HepG2 (cell line): ENCODE results near the gene SLC9A8. TPM values are rescaled to one million over a fixed set of nuclear protein-coding genes. Genes with fewer than 3 reads are reported as not detected.

Experiments
- AHDC1 ChIP-seq: sonication (generic); formaldehyde crosslinking; IDR thresholded peaks from 2 replicates; pipeline ENCODE4 v1.5.1; 2020; ENCODE audit warnings: mild to moderate bottlenecking, missing genetic modification reagents, borderline replicate concordance
- BATF2 ChIP-seq: sonication (generic); formaldehyde crosslinking; IDR thresholded peaks from 2 replicates; pipeline ENCODE4 v1.8.0; 2022; ENCODE audit warnings: mild to moderate bottlenecking, missing genetic modification reagents, moderate library complexity
- CENPX ChIP-seq: sonication (generic); formaldehyde crosslinking; IDR thresholded peaks from 2 replicates; pipeline ENCODE4 v1.9.0; 2021; ENCODE audit warnings: mild to moderate bottlenecking, missing genetic modification reagents, moderate library complexity
- CHCHD3 ChIP-seq: sonication (generic); formaldehyde crosslinking; IDR thresholded peaks from 2 replicates; pipeline ENCODE4 v1.8.0; 2022; ENCODE audit warnings: mild to moderate bottlenecking, missing genetic modification reagents, moderate library complexity
- EHMT2 ChIP-seq: fragments of 200-600 bp; sonication (generic); IDR thresholded peaks from 2 replicates; pipeline ENCODE4 v1.7.0; 2017; ENCODE audit warnings: antibody characterized with exemption, low read depth, low read length, borderline replicate concordance
- HBP1 ChIP-seq: IDR thresholded peaks from 2 replicates; pipeline ENCODE4 v1.6.1; 2016; ENCODE audit warnings: low read depth, control low read depth
- HNRNPK ChIP-seq: fragments of 200-400 bp; formaldehyde crosslinking; IDR thresholded peaks from 2 replicates; pipeline ENCODE4 v1.6.1; 2018; ENCODE audit warnings: low read length, low read depth, moderate library complexity, mild to moderate bottlenecking; ENCODE audit not compliant: poor library complexity, severe bottlenecking
- LCORL ChIP-seq, 2 experiments: fragments of 450-650 bp in 1 of 2; sonication (generic) in 1 of 2; formaldehyde crosslinking in 1 of 2; IDR thresholded peaks; 2 replicates each; pipeline versions ENCODE4 v1.5.0 to v1.6.1; 2017 to 2020; ENCODE audit warnings: antibody characterized with exemption in 1 of 2, missing genetic modification reagents in 1 of 2
- NR2F2 ChIP-seq: IDR thresholded peaks from 2 replicates; pipeline ENCODE4 v1.6.1; 2012; ENCODE audit warnings: low read depth, inconsistent platforms, borderline replicate concordance
- ZBTB2 ChIP-seq: sonication (generic); formaldehyde crosslinking; IDR thresholded peaks from 2 replicates; pipeline ENCODE4 v1.8.0; 2022; ENCODE audit warnings: low read depth, missing genetic modification reagents
- ZFAT ChIP-seq: sonication (generic); formaldehyde crosslinking; conservative IDR thresholded peaks from 2 replicates; pipeline ENCODE4 v1.8.1; 2023; ENCODE audit warnings: missing genetic modification reagents, inconsistent platforms
- ZMYM2 ChIP-seq: sonication (generic); formaldehyde crosslinking; IDR thresholded peaks from 2 replicates; pipeline ENCODE4 v1.8.0; 2022; ENCODE audit warnings: mild to moderate bottlenecking, missing genetic modification reagents
- ZNF256 ChIP-seq: sonication (generic); formaldehyde crosslinking; conservative IDR thresholded peaks from 2 replicates; pipeline ENCODE4 v1.4.0; 2020; ENCODE audit warnings: missing genetic modification reagents
- ZNF276 ChIP-seq: sonication (generic); formaldehyde crosslinking; IDR thresholded peaks from 2 replicates; pipeline ENCODE4 v1.4.0; 2020; ENCODE audit warnings: mild to moderate bottlenecking, low read depth, missing genetic modification reagents
- ZNF296 ChIP-seq: sonication (generic); formaldehyde crosslinking; conservative IDR thresholded peaks from 2 replicates; pipeline ENCODE4 v1.5.0; 2020; ENCODE audit warnings: mild to moderate bottlenecking, missing genetic modification reagents
- ZNF766 ChIP-seq: sonication (generic); formaldehyde crosslinking; IDR thresholded peaks from 2 replicates; pipeline ENCODE4 v1.5.0; 2020; ENCODE audit warnings: missing genetic modification reagents, borderline replicate concordance
- ZNF850 ChIP-seq: sonication (generic); formaldehyde crosslinking; conservative IDR thresholded peaks from 2 replicates; pipeline ENCODE4 v1.9.0; 2021; ENCODE audit warnings: mild to moderate bottlenecking, missing genetic modification reagents
- ZSCAN20 ChIP-seq: sonication (generic); formaldehyde crosslinking; IDR thresholded peaks from 2 replicates; pipeline ENCODE4 v1.4.0; 2020; ENCODE audit warnings: missing genetic modification reagents, mild to moderate bottlenecking, borderline replicate concordance
- polyA plus RNA-seq, 8 experiments: library from polyadenylated mRNA; depleted of rRNA in 3 of 8; stranded (reverse) in 7 of 8; unstranded in 1 of 8; fragments of >200 nt; fragmentation: Illumina TruSeq in 4 of 8; extraction: Trizol in 4 of 8; gene quantifications; 2 replicates each; pipeline versions ENCODE4 v1.2.1 to v1.2.3, GENCODE V29; 2011 to 2016; ENCODE audit warnings: low read depth in 4 of 8, missing spikeins in 1 of 8, mixed read lengths in 1 of 8; ENCODE audit not compliant: insufficient read depth in 1 of 8
- total RNA-seq, 5 experiments: library from RNA; depleted of rRNA; stranded (reverse); fragments of >200 nt; fragmentation: Illumina TruSeq; extraction: Trizol; gene quantifications; 2 replicates each; pipeline ENCODE4 v1.2.3, GENCODE V29; 2016; ENCODE audit warnings: low read depth in 1 of 5

Gene SLC9A8
- total and polyA plus RNA-seq, 2 of the 13 experiments (the other 11 are each of a cell fraction or from before 2014, with no cell fraction given), result 4.1 to 7.4 TPM

- TF ChIP-seq AHDC1 (CRISPR knock-in tag) (no peak), ZMYM2 (no peak), EHMT2 (no peak), ZBTB2 (peak; percentile 64; the same call in 1 of the 2 replicates), CHCHD3 (CRISPR knock-in tag) (no peak), ZNF276 (CRISPR knock-in tag) (no peak), CENPX (CRISPR knock-in tag) (no peak), ZNF850 (CRISPR knock-in tag) (no peak), ZSCAN20 (CRISPR knock-in tag) (no peak), ZFAT (no peak), ZNF296 (CRISPR knock-in tag) (no peak), ZNF766 (no peak; the same call in 1 of the 2 replicates), BATF2 (CRISPR knock-in tag) (peak; percentile 43; the same call in 1 of the 2 replicates), LCORL (IDR thresholded peaks at IDR 0.05) (no peak), LCORL (CRISPR knock-in tag; IDR thresholded peaks at IDR 0.05) (no peak), HBP1 (no peak), HNRNPK (no peak), ZNF256 (CRISPR knock-in tag) (no peak; the same call in 1 of the 2 replicates), NR2F2 (no peak)
Observed at GRCh38 chr20:49813305-49813974, 812 bp downstream of the SLC9A8 start (continued).
